HG03060 (cell line): ENCODE data around the gene HOXB8.

ENCODE experiments used
- ATAC-seq: cut with Tn5 transposase; IDR thresholded peaks from one replicate; pipeline ENCODE4 v1.9.1; 2021; ENCODE audit warnings: low read depth, moderate number of reproducible peaks; ENCODE audit not compliant: unreplicated experiment

The HOXB8 gene

DNA sequence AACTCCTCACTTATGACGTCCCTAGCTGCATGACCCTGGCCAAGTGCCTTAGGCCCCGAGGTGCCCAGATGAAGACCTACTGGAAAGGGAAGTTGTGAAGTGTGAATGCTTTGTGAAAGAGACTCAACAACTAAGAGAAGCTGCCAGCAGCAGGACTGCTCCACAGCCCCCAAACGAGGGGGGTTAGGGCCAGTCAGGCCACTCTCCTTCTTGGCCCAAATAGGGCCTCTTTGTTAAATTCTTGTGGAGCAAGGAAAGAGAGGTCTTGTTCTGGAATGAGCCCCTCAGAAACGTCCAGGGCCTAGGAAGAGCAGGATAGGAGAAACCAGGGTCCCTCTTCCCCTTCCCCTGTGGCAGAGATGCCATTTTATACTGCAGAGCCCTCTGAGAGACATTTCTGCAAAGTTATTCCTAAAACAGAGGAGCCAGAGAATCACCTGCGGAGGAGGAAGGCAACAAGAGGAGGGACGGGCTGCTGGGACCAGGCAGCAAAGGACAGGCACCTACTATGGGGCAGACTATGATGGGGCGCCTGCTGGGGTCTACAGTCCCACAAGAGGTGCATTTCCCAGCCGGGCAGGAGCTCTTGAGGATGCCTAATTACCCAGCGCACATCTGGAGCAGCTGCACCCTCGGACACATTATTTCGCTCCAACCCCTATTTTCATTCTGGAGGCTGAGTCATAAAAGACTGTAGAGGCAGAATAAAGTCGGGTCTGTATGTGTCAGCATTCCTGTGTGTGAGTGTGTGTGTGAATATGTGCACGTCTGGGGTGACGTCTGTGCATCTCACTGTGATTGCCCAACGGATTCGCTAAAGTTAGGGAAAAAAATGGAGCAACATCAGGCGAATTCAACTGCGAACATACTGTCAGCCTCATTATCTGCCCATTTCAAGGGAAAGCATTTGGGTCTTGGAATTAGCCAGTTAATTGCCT lies 22.5 kb upstream of the HOXB8 start:
- no peak for ATAC-seq

DNA sequence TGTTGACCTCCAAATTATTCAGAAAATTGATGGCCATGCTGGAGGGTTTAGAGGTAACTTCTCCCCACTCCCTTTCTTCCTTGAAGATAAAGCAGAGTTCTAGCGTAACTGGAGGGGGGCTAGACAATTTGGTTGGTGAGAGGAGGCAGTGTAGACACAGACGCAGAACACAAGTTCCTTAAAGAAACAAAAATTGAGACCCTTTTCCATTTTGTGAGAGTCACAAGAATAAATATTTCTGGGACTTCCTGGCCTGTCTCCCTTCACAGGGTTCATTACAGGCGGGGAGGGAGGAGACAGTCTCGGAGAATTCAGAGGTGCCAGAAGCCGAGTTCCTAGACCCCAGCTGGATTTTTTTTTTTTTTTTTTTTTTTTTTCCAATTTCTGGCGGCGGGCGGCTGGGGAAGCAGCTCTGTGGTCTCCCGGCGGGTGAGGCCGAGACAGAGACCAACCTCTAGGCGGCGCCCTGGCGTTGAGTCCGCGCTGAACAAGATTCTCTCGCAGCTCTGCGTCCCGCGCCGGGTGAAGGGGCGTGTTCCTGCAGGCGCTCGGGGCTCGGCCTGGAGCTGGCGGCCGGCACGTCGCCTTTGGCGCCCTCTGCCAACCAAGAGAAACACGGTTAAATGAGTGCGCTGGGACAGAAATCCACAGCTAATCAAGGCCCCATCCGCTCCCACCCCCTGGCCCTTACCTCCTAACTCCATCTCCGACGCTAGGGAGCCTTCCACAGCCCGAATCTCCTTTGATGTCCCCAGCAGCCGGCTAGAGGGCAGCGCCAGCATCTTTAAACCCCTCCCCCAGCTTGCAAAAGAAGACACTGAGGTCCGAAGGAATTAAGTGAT lies 21.3 kb upstream of the HOXB8 start:
- no peak for ATAC-seq

DNA sequence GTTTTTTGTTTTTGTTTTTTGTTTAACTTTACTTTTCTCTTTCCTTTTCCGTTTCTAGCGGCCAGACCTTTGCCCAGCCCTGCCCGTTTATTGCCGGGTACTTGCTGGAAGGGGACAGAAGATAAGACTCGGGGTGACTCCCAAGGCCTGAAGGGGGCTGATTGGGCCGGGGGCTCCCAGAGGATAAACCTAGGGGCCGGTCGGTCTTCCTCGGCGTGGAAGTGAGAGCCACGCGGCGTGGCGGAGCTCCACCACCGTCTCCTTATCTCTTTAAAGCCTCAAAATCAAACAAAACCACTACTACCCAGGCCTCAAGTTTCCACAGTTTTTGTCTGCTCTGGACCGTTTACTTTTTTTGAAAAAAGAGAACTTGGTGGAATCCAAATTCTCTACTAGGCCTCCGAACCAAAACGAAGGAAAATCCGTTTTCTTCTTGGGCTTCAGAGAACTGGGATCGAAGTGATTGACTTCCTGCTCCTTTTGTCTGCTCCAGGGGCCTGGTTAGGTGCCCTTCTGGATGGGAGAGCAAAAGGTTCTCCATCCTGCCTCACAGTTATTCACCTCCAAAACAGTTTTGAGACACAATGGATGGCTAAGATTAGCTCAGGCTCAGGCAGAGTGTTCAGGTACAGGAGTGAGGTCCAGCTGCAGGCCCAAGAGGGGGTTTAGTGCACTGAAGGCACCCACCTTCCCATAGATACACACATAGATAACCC lies 19.6 kb upstream of the HOXB8 start:
- ATAC-seq, result no peak

DNA sequence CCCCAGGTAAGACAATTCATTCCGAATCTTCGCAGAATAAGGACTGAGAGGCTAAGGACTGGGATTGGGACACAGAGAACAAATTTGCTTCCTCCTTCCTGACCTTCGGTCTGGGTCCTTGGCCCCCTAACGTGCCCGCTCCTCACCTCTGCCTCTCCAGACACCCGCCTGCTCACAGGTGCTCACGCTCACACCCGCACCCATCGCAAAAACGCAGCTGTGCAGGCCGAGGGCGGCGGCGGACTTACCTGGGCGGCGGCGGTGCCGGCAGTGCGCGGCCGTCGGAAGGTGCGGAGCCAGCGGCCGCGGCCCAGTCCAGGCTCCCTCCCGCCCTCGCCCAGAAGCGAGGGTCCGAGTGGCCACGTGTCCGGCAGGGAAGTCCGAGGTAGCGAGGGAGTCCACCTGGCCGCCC lies 18.2 kb upstream of the HOXB8 start:
- no peak for ATAC-seq

DNA sequence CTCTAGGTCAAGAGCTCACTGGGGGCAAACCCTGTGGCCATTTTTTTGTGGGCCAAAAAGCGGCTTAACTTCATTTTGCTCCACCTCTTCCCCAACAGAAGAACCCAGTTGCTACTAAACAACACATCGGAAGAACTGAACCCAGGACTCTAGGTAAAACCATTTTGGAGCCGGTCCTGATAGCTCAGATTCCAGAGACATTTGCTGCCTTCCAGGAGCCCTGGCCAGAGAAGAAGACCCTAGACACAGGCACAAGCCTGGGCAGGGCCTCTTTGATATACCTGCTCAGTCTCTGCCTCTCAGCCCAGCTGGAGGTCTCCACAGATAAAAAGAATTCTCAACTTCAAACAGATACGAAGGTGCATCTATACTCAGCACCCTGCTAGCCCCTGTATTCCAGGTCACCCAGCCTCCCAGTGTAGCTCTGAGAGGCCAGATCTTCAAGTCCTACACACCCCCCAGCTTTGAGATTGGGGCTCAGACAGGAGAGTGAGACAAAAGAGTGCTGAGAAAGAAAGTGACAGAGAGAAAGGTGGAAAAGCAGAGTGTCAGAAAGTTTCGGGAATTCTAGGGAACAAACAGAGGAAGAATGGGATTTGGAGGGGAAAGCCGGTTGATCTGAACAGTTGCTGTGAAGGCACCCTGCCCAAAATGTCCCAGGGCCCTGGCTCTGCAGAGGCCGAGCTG lies 17.6 kb upstream of the HOXB8 start:
- no peak for ATAC-seq

DNA sequence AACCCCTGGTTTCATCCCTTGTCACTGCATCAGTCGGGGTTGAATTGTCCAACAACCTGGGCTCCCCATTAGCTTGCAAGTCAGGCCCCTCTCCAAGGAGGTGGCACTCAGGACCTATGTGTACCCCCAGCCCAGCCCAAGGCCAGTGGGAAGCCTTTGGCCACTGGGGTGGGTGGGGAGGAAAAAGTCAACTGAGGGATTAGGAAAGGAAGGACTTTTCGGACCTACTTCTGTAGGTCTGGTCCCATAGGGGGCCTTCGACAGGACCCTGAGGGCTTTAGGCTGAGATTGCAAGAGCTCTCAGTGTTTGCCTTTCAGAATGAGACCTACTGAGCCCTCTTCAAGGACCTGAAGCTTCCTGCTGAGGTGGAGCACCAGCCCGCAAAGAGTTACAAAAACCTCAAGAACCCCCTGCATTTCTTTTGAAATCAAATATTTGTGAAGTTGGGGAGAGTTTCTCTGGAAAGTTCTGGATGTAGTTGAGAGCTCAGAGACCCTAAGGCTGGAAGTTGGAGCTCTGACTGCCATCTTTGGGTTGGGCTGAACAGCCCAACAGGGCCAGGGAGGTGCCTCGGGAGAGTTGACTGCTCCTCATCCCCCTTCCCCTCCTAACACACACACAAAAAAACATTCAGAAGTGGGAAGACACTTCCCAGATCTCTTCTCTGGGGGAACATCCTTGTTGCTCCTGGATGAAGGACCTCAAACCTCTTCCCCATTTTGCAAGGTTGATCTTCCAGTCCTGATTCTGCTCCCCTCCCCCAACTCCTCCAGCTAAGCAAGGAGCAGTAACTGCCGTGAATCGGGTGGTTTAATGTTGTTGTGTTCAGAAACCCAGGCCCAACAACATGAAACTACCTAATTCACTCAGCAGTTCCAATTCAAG lies 16.8 kb upstream of the HOXB8 start:
- no peak for ATAC-seq

DNA sequence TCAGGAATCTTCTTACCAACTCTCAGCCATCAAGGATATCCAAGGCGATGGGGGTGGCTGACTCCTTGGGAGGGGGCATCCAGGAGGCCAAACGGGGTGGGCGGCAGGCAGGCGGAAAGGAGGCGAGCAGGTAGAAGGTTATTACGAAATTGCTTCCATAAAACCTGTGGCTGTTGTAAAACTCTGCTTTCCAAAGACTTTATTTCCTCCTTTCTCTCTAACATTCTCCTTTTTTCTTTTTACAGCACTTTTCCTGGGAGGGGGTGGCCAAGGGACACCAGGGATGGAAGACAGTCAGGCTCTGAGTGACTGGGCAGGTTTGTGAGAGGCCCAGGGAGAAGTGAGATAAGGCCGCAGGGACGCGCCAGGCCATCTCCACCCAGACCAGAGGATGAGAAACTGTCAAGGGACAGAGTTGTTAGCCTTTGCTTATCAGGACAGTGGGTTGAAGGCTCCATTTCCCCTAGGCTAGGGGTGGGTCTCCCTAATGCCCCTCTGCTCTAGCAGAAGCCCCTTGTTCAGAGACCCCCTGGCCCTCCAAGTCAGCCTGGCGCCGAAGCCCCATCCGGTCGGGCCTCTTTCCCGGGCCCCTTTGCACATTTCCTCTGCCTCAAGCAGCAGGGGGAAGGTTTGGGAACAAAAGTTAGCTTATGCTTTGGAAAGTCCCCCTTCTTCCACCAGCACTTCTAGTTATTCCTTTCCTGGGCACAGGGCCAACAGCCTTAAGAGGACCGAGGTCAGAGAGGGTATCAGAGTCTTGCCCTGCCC lies 16.0 kb upstream of the HOXB8 start:
- no peak for ATAC-seq

DNA sequence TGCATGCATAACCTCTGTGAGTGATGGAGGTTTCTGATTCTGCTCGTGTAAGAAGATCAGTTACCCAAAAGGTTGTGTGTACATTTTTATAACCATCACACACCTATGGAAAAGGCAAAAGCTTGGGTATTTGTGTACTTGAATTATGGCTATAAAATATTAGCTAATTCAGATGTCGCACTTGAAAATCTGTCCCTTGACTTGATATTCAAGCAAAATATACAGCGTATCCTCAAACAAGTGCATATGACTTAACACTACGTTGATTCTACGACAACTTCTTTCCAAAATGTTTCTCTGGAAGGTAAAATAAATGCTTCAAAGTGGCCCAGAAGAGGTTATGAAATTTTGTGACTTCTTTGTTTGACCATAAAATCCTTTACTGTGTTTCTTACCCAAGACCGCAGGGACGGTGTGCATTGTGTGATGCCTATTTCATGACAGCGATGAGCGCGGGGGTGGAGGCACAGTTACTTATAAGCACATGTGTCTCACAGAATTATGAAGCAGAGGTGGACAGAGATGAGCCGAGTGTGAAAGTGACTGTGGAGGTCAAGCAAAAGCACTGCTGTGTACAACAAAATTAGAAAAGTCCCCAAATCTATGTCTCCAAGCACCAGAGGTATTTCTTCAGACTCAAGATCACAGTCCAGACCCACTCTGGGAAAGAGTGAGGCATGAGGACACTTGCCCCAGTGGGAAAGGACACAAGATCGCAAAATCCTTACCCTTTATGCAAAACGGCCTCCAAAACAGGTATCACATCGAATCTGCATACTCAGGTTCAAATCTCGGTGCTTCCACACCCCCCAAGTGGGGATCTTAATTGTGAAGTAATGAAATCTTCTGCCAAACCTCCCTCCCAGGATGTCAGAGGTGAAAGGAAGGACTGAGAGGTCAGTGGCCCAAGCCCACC lies 15.2 kb upstream of the HOXB8 start:
- ATAC-seq, result no peak

DNA sequence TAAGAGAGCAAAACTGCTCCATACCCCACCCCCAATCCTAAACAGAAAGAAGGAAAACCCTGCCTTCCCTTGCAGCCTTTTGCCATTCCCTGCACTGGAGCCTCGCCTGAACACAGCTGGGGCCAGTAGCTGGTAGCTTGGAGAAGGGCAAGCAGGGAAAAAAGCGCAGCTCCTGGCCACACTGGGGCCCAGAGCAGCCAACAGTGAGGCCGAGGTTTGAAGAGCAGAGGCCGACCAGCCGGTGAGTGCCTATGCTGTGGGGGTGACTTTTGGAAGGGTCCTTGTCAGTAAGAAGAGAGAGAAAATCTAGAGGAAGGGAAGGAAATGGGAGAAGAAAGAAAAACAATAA lies 14.3 kb upstream of the HOXB8 start:
- no peak for ATAC-seq

DNA sequence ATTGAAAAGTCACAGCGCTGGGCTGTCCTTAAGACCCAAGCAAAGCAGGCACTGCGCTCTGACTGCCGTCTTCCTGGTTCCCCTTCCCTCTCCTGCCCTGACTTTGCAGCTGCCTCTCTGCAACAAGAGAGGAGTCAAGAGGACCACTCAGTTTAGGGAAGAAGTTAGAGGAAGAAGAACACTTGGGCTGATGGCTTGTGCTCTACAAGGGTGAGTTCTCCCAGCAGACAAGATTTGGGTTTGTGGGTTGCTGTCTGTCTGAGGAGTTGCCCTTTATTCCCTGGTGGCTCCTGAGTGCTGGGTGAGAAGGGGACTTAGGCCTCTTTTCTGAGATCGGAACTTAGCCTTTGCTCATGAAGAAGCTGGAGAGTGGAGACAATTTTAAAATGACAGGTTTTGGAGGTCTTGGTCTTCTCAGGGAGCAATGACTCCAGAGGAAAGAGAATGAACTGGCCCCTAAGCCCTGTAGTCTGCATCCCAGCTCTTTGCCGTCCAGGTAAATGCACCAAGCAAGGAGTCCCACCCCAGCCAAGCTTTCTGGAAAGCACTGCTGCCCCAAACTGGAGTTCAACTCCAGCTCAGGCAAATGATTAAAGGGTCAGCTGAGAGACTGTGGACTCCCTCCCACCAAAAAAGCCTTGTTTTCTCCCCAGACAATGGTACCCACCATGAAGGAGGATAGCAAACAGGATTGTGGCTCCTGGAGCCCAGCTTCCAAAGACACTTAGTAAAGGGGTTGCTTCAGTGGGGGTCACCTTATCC lies 13.7 kb upstream of the HOXB8 start:
- no peak for ATAC-seq

DNA sequence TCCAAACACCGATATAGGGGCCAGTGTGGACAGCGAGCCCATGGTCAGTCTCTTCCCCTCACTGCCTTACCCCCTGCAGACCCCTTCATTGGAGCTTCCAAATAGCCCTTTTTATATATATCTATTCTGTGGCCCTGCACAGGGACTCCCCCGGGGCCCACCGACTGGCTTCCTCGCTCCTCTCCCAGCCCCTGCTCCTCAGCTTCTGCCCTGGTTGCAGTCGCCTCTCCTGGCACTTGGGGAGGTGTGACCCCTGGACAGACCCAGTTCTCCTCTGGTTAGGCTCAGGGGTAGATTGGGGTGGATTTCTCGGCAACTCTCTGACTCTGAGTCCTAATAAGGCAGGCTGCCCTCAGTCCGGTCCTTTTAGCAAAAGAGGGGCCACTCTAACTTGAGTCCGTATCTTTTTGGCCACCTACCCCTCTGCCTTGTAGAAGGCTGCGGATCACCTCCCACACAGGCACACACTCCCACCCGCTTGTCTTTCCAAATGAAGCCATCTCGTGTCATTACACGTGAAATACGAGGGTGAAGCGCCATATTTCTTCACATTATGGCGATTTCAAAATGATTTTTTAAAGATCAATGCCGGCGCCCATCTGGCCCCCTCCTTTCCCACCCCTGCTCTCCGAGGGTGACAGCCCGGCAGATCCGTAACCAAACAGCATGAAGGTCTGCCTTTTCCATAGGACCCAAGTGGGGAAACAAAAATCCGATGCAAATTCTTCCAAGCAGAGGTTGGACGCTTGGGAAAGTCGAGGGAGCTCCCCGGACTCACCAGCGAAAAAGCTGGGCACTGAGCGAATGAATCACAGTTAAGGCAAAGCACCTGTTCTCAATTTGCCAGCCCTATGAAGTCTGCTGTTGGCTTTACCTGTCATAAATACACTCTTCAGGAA lies 12.8 kb upstream of the HOXB8 start:
- no peak for ATAC-seq

DNA sequence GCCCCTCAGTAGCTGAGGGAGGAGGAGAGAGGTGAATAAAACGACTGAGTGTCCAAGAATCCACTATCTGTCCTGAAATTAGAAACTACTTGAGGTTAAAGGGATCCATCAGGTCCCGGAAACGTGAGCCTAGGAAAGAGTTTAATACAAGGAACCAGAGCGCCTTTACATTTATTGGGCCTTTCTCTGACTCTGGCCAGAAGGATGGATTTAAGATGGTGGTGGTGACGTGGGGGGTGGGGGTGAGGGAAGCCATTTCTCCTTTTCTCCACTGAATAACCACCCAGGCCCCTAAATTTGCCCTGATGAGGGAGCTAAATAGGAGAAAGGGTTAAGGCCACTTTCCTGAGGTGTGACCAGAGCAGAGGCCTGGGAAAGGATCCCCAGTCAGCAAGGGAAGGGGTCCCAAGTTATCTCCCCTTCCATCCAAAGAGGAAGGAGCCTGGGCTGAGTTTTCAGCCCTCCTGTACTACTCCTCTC lies 12.1 kb upstream of the HOXB8 start:
- ATAC-seq, result no peak

DNA sequence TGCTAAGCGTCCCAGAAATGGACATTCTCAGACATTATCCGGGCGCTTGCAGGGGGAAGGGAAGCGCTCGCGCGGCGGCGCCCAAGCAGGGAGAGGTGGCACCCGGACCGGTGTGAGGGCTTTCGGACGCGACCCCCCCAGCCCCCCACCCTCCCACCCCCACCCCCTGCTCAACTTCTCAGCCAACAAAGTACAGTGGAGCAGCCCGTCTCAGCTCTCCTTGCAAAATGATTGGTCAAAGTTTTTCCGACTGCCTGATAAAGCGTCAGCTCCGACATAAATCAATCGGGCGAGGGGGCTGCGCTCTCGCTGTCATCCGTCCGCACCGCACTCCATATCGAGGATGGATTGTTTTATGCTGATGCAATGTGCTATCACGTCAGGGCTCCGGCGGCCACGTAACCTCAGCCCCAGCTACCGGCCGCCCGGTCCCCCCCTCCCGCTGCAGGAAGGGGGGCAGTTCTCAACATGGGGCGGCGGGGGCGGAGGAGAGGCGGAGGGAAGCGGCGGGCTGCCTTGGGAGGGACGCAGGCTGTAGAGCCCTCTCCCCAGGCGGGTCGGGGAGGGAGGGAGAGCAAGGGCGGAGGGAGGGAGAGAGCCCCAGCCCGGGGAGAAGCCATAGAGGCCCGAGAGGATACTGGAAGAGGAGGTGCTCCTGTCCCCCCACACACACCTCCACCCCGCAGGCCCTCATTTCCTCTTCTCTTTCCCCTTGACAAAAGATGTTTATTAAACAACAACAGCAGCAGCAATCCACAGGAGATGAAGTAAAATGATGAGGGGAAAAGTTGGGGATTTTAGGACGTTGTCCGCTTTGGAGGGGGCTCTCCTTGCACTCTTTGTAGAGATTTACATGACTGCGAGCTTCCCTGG lies 11.4 kb upstream of the HOXB8 start, which contains the start of gene HOXB9:
TSS of gene HOXB9 (minus strand) at position 114 of the 873 bp plus-strand sequence. CDS start at position 25, 89 bp downstream.
- ATAC-seq, result no peak

DNA sequence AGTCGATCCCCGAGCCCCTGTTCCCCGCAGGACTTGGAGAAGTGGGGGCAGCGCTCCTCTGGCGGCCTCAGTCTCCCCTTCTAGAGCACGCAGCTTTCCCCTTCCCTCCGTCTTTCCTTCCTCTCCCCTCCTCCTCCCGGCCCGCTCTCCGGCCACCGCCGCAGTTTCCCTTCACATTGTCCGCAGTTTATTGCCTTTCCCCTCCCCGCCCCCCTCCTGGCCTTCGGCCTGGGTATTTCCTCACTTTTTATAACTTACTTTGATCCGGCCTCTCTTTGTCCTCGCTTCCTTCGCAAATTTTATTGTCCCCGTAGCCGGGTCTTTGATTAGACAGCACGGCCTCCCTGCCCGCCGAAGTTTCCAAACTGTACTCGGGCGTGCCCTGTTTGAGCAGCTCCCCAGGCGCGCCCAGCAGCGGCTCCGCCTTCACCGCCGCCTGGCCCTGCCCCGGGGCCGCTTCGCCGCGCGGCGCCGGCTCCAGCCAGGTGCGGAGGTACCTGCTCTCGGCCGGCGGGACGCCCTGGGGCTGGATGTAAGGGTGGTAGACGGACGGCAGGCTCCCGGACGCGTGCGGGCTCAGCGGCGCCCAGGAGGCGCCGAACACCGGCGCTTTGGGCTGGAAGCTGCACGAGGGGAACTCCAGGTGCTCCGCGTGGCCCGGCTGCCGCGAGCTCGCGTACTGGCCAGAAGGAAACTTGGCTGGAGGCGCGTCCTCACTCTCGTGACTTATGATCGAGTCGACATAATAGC lies 10.6 kb upstream of the HOXB8 start:
- no peak for ATAC-seq
